Mesenchymal stem cell (in vitro differentiated cells and primary cell): ENCODE results near the gene CLCC1.

Experiments
- DNase-seq: peaks from one replicate; pipeline ENCODE4 v3.0.0-alpha.2; 2013
- H2AFZ ChIP-seq: one replicate; pipeline ENCODE4 v1.6.1; 2013; ENCODE audit warnings: low read depth, mild to moderate bottlenecking, control low read depth, inconsistent platforms, low read length, moderate library complexity
- H2AK5ac ChIP-seq: 2 replicates; pipeline ENCODE4 v1.6.1; 2013; ENCODE audit warnings: low read length, moderate library complexity, mild to moderate bottlenecking, inconsistent platforms; ENCODE audit not compliant: severe bottlenecking
- H2BK120ac ChIP-seq: one replicate; pipeline ENCODE4 v1.6.1; 2013; ENCODE audit warnings: low read depth, mild to moderate bottlenecking, inconsistent platforms, low read length, moderate library complexity
- H2BK12ac ChIP-seq, 2 experiments: one replicate each; pipeline ENCODE4 v1.6.1; 2013; ENCODE audit warnings: inconsistent platforms in 2 of 2, low read length in 2 of 2, mild to moderate bottlenecking in 2 of 2, moderate library complexity in 2 of 2, control low read depth in 1 of 2
- H2BK15ac ChIP-seq: one replicate; pipeline ENCODE4 v1.6.1; 2013; ENCODE audit warnings: mild to moderate bottlenecking, low read depth, inconsistent platforms; ENCODE audit not compliant: poor library complexity, severe bottlenecking
- H2BK5ac ChIP-seq: 2 replicates; pipeline ENCODE4 v1.6.1; 2013; ENCODE audit warnings: low read depth, mild to moderate bottlenecking, low read length, control low read depth, inconsistent platforms; ENCODE audit not compliant: poor library complexity, severe bottlenecking
- H3K14ac ChIP-seq, 2 experiments: one replicate each; pipeline ENCODE4 v1.6.1; 2013; ENCODE audit warnings: inconsistent platforms in 2 of 2, low read length in 2 of 2, control low read depth in 1 of 2, mild to moderate bottlenecking in 1 of 2, moderate library complexity in 1 of 2
- H3K18ac ChIP-seq, 2 experiments: one replicate each; pipeline ENCODE4 v1.6.1; 2013; ENCODE audit warnings: inconsistent platforms in 2 of 2, low read length in 2 of 2, control low read depth in 1 of 2, low read depth in 1 of 2, mild to moderate bottlenecking in 1 of 2
- H3K23ac ChIP-seq, 2 experiments: one replicate each; pipeline ENCODE4 v1.6.1; 2013; ENCODE audit warnings: inconsistent platforms in 2 of 2, low read length in 2 of 2, mild to moderate bottlenecking in 2 of 2, moderate library complexity in 2 of 2, control low read depth in 1 of 2
- H3K27ac ChIP-seq: 2 replicates; pipeline ENCODE4 v1.5.1; 2013; ENCODE audit warnings: mild to moderate bottlenecking, moderate library complexity, low read length, control low read depth, inconsistent platforms; ENCODE audit not compliant: poor library complexity, severe bottlenecking
- H3K27me3 ChIP-seq, 2 experiments: 2 replicates each; pipeline versions ENCODE4 v1.6.1 to v1.7.0; 2013; ENCODE audit warnings: low read length in 2 of 2, mild to moderate bottlenecking in 2 of 2, moderate library complexity in 2 of 2, control low read depth in 1 of 2, inconsistent platforms in 1 of 2; ENCODE audit not compliant: control insufficient read depth in 1 of 2, insufficient read depth in 1 of 2
- H3K36me3 ChIP-seq, 2 experiments: 2 replicates each; pipeline versions ENCODE4 v1.6.1 to v1.7.0; 2013; ENCODE audit warnings: low read length in 2 of 2, control low read depth in 1 of 2, inconsistent platforms in 1 of 2, low read depth in 1 of 2, mild to moderate bottlenecking in 1 of 2; ENCODE audit not compliant: insufficient read depth in 2 of 2, control insufficient read depth in 1 of 2
- H3K4ac ChIP-seq, 2 experiments: one replicate each; pipeline ENCODE4 v1.6.1; 2013; ENCODE audit warnings: inconsistent platforms in 2 of 2, low read length in 2 of 2, mild to moderate bottlenecking in 2 of 2, moderate library complexity in 2 of 2, control low read depth in 1 of 2, low read depth in 1 of 2
- H3K4me1 ChIP-seq: 2 replicates; pipeline ENCODE4 v1.6.1; 2013; ENCODE audit warnings: low read depth, low read length, control low read depth; ENCODE audit not compliant: control insufficient read depth, insufficient read depth
- H3K4me2 ChIP-seq: 2 replicates; pipeline ENCODE4 v1.6.1; 2013; ENCODE audit warnings: low read length, mild to moderate bottlenecking, inconsistent platforms; ENCODE audit not compliant: poor library complexity, severe bottlenecking
- H3K4me3 ChIP-seq, 2 experiments: 2 replicates each; pipeline versions ENCODE4 v1.5.1 to v1.7.0; 2013; ENCODE audit warnings: low read length in 2 of 2, mild to moderate bottlenecking in 2 of 2, control low read depth in 1 of 2, low read depth in 1 of 2; ENCODE audit not compliant: insufficient read depth in 1 of 2
- H3K79me1 ChIP-seq: replicated peaks from 2 replicates; pipeline ENCODE4 v1.6.1; 2013; ENCODE audit warnings: mild to moderate bottlenecking, control low read depth, low read length, inconsistent platforms; ENCODE audit not compliant: poor library complexity, severe bottlenecking
- H3K9ac ChIP-seq: 2 replicates; pipeline ENCODE4 v1.7.0; 2013; ENCODE audit warnings: mild to moderate bottlenecking, low read length, moderate library complexity
- H3K9me3 ChIP-seq: 2 replicates; pipeline ENCODE4 v1.7.0; 2013; ENCODE audit warnings: mild to moderate bottlenecking, low read length; ENCODE audit not compliant: control insufficient read depth
- H4K8ac ChIP-seq: one replicate; pipeline ENCODE4 v1.6.1; 2013; ENCODE audit warnings: inconsistent platforms, mild to moderate bottlenecking, low read length, moderate library complexity
- H4K91ac ChIP-seq: one replicate; pipeline ENCODE4 v1.6.1; 2013; ENCODE audit warnings: mild to moderate bottlenecking, low read length, inconsistent platforms
- WGBS: methylation state at CpG from one replicate; pipeline ENCODE4 v1.1.7; 2013; ENCODE audit warnings: mixed read lengths; 5-methylcytosine and 5-hydroxymethylcytosine counted together

Gene CLCC1

DNA sequence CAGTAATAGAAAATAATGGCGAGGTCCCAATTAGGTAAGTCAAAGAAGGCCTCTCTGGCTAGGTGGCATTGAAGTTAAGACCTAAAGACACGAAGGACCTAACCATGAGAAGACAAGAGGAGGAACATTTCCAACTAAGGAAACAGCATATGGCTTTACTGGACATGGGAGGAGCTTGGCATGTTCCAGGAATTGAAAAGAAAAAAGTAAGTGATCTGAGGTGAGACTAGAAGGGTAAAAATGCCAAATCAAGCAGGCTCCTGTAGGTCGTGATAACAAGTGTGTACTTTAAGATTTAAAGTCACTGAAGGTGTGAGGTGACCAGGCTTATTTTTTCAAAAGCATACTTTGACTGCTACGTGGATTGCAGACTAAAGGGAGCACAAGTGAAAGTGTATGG, 13.4 kb upstream of the CLCC1 start:
- Histone ChIP-seq H2BK5ac (no peak overlapping the region), H3K4me1 (no peaks in the 10 kb centered on the region), H3K9me3 (no peaks in the 10 kb centered on the region), H3K9ac (no peak overlapping the region), H3K18ac (no peak overlapping the region), H3K4me3 (no peak overlapping the region), H3K27me3 (no peaks in the 10 kb centered on the region), H2BK120ac (no peak overlapping the region), H3K36me3 (peaks cover 24 to 79% of the 10 kb centered on the region in 2 experiments), H3K14ac (no peak overlapping the region), H3K4ac (no peak overlapping the region), H3K79me1 (peaks cover 10% of the 10 kb centered on the region), H4K91ac (no peak overlapping the region), H3K4me2 (no peak overlapping the region), H2BK12ac (no peak overlapping the region), H4K8ac (no peak overlapping the region), H3K23ac (no peak overlapping the region), H2AFZ (no peak overlapping the region), H2AK5ac (no peak overlapping the region), H2BK15ac (no peak overlapping the region), H3K27ac (no peak overlapping the region)
- DNase-seq: no peak
- 95% methylated on average over 4 of the region's 4 CpGs for WGBS

DNA sequence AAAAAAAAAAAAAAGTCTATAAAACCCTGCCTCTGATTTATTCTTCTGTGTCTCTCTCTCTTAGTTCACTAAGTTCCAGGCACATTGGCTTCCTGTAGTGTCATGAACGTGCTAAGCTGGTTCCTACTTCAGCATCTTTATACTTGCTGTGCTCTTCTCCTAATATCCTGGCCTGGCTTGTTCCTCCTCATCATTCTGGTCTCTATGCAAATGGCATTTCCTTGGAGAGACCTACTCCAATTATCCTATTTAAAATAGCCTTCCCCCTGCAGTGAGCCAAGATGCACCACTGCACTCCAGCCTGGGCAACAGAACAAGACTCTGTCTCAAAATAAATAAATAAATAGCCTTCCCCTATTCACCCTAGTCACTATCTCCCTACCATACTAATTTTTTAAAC, 9.7 kb upstream of the CLCC1 start:
- H2AFZ ChIP-seq: no peak overlapping the region
- peaks cover 9% of the 10 kb centered on the region for H3K79me1 ChIP-seq
- no peak overlapping the region for H2AK5ac ChIP-seq
- no peak overlapping the region for H3K18ac ChIP-seq
- 95% methylated on average over 1 of the region's 1 CpG for WGBS
- no peak overlapping the region for H3K4me2 ChIP-seq
- H3K23ac ChIP-seq: no peak overlapping the region
- no peak overlapping the region for H4K91ac ChIP-seq
- H2BK12ac ChIP-seq: no peak overlapping the region
- H3K4me3 ChIP-seq: no peak overlapping the region
- H3K4ac ChIP-seq: no peak overlapping the region
- H3K36me3 ChIP-seq: peaks cover 19 to 73% of the 10 kb centered on the region in 2 experiments
- H3K14ac ChIP-seq: no peak overlapping the region
- H3K27me3 ChIP-seq: no peaks in the 10 kb centered on the region
- H4K8ac ChIP-seq: no peak overlapping the region
- H3K9me3 ChIP-seq: no peaks in the 10 kb centered on the region
- no peak overlapping the region for H2BK5ac ChIP-seq
- H3K27ac ChIP-seq: no peak overlapping the region
- no peak overlapping the region for H3K9ac ChIP-seq
- H2BK15ac ChIP-seq: no peak overlapping the region
- no peak overlapping the region for H2BK120ac ChIP-seq
- DNase-seq: no peak
- H3K4me1 ChIP-seq: peaks cover 2% of the 10 kb centered on the region

DNA sequence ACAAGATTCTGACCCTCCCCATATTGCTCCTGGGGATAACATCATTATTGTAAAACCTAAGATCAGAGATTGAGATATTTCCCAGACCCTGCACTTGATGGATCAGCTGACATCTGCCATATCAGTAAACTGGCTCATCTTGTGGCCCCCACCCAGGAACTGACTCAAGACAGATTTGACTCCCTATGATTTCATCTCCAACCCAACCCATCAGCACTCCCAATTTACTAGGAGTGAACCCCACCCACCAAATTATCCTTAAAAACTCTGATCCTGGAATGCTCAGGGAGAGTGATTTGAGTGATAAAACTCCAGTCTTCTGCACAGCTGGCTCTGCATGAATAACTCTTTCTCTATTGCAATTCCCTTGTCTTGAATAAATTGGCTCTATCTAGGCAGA, 6.1 kb upstream of the CLCC1 start:
- Histone ChIP-seq H3K9me3 (no peaks in the 10 kb centered on the region), H3K4me3 (no peak overlapping the region), H3K79me1 (peaks cover 7% of the 10 kb centered on the region), H4K8ac (no peak overlapping the region), H3K36me3 (peaks cover 11 to 48% of the 10 kb centered on the region in 2 experiments), H2BK12ac (no peak overlapping the region), H2AFZ (no peak overlapping the region), H3K4me1 (peaks cover 2% of the 10 kb centered on the region), H3K27ac (no peak overlapping the region), H3K4me2 (no peak overlapping the region), H3K23ac (no peak overlapping the region), H2BK5ac (no peak overlapping the region), H2BK120ac (no peak overlapping the region), H4K91ac (no peak overlapping the region), H3K27me3 (no peaks in the 10 kb centered on the region), H3K4ac (no peak overlapping the region), H3K18ac (no peak overlapping the region), H3K9ac (no peak overlapping the region), H3K14ac (no peak overlapping the region), H2BK15ac (no peak overlapping the region), H2AK5ac (no peak overlapping the region)
- DNase-seq: no peak

DNA sequence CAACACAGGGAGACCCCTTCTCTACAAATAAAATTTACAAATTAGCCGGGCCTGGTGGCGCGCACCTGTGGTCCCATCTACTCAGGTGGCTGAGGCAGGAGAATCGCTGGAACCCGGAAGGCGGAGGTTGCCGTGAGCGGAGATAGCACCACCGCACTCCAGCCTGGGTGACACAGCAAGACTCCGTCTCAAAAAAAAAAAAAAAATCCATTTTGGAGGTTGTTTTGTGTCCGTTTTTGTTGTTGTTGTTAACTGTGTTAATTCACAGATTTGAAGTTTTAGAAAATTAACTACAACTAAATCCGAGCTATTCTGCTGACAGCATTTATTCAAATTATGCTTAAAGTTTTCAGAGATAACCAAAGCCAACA, 618 bp downstream of the CLCC1 start:
- peaks cover 13% of the 10 kb centered on the region for H3K79me1 ChIP-seq
- peak overlapping the region; percentile 67 for H2BK120ac ChIP-seq
- no peaks in the 10 kb centered on the region for H3K9me3 ChIP-seq
- H3K4me2 ChIP-seq: peak overlapping the region; percentile 77
- no peak overlapping the region for H2AFZ ChIP-seq
- no peak overlapping the region for H4K91ac ChIP-seq
- H4K8ac ChIP-seq: peak overlapping the region; percentile 97
- no peak overlapping the region for H2BK12ac ChIP-seq
- peak overlapping the region; percentile 61 for H3K27ac ChIP-seq
- H3K14ac ChIP-seq: no peak overlapping the region
- H3K4me1 ChIP-seq: no peaks in the 10 kb centered on the region
- no peaks in the 10 kb centered on the region for H3K27me3 ChIP-seq
- no peak overlapping the region for H3K23ac ChIP-seq
- H3K4me3 ChIP-seq: peak overlapping the region; percentile 77 to 86
- no peak for DNase-seq
- peak overlapping the region; percentile 93 for H3K9ac ChIP-seq
- H3K36me3 ChIP-seq: peaks cover 0 to 16% of the 10 kb centered on the region in 2 experiments
- H2BK5ac ChIP-seq: no peak overlapping the region
- H2BK15ac ChIP-seq: no peak overlapping the region
- no peak overlapping the region for H2AK5ac ChIP-seq
- 25% methylated on average over 4 of the region's 12 CpGs for WGBS
- H3K4ac ChIP-seq: no peak overlapping the region
- H3K18ac ChIP-seq: peak overlapping the region; percentile 58 to 73
